ENCODE results near the gene NCKAP5.

DNA sequence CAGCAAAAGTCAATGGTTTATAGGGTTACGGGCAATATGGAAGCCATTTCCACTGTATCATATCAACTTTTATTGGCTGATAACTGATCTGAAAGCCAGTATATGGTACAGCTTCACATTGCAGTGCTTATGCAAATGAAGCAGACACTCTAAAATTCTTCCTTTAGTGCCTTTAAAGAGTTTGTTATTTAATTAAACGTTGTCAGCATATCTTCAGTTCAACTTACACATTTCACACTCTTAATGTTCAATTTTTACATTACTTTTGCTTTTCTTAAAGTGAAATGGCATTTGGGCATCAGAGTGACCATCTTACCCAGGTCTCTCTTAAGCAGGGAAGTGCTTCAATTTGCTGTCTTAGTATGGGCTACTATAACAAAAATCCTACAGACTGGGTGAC is 420.1 kb downstream of the NCKAP5 start:
- TF ChIP-seq HNF4G (IDR thresholded peaks at IDR 0.05) (no peak), SP1 (IDR thresholded peaks at IDR 0.05) (no peak), EGR1 (IDR thresholded peaks at IDR 0.05; ENCODE audit: low read depth in 2 of 2) (no peak), TAF1 (conservative IDR thresholded peaks at IDR 0.05) (no peak), FOXA1 (IDR thresholded peaks at IDR 0.05) (no peak)
- TF ChIP-seq, protein P1, sequence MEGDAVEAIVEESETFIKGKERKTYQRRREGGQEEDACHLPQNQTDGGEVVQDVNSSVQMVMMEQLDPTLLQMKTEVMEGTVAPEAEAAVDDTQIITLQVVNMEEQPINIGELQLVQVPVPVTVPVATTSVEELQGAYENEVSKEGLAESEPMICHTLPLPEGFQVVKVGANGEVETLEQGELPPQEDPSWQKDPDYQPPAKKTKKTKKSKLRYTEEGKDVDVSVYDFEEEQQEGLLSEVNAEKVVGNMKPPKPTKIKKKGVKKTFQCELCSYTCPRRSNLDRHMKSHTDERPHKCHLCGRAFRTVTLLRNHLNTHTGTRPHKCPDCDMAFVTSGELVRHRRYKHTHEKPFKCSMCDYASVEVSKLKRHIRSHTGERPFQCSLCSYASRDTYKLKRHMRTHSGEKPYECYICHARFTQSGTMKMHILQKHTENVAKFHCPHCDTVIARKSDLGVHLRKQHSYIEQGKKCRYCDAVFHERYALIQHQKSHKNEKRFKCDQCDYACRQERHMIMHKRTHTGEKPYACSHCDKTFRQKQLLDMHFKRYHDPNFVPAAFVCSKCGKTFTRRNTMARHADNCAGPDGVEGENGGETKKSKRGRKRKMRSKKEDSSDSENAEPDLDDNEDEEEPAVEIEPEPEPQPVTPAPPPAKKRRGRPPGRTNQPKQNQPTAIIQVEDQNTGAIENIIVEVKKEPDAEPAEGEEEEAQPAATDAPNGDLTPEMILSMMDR (IDR thresholded peaks at IDR 0.05; ENCODE audit: low read depth, low read length, missing input control): no peak
- TF ChIP-seq, protein P2, sequence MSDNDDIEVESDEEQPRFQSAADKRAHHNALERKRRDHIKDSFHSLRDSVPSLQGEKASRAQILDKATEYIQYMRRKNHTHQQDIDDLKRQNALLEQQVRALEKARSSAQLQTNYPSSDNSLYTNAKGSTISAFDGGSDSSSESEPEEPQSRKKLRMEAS (IDR thresholded peaks at IDR 0.05): no peak
- TF ChIP-seq, protein P3, sequence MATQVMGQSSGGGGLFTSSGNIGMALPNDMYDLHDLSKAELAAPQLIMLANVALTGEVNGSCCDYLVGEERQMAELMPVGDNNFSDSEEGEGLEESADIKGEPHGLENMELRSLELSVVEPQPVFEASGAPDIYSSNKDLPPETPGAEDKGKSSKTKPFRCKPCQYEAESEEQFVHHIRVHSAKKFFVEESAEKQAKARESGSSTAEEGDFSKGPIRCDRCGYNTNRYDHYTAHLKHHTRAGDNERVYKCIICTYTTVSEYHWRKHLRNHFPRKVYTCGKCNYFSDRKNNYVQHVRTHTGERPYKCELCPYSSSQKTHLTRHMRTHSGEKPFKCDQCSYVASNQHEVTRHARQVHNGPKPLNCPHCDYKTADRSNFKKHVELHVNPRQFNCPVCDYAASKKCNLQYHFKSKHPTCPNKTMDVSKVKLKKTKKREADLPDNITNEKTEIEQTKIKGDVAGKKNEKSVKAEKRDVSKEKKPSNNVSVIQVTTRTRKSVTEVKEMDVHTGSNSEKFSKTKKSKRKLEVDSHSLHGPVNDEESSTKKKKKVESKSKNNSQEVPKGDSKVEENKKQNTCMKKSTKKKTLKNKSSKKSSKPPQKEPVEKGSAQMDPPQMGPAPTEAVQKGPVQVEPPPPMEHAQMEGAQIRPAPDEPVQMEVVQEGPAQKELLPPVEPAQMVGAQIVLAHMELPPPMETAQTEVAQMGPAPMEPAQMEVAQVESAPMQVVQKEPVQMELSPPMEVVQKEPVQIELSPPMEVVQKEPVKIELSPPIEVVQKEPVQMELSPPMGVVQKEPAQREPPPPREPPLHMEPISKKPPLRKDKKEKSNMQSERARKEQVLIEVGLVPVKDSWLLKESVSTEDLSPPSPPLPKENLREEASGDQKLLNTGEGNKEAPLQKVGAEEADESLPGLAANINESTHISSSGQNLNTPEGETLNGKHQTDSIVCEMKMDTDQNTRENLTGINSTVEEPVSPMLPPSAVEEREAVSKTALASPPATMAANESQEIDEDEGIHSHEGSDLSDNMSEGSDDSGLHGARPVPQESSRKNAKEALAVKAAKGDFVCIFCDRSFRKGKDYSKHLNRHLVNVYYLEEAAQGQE (IDR thresholded peaks at IDR 0.05): no peak
